ENCODE results near the gene FAM120AOS. TPM values are rescaled to one million over a fixed set of nuclear protein-coding genes. Genes with fewer than 3 reads are reported as not detected.

Gene FAM120AOS
- 21.4 and 23.8 TPM in 2 replicates for total RNA-seq

GRCh38 chr9:93453047-93453914 lies at the start of gene FAM120AOS:
FAM120AOS (minus strand) TSS chr9:93453581; CDS start chr9:93452709, 872 bp downstream.

GRCh38 chr9:93450945-93451815 lies 2.2 kb downstream of the FAM120AOS start, which contains the start of gene FAM120A:
FAM120A (plus strand) TSS chr9:93451685; CDS start chr9:93451916, 231 bp downstream.

Other genes starting within 250 kb of the FAM120AOS start
- gene FAM120A, start 1.9 kb downstream of the FAM120AOS start, total RNA-seq, result 89.7 and 125 TPM in 2 replicates
- gene PHF2, start 123.0 kb upstream of the FAM120AOS start, total RNA-seq, result 11.6 and 13.6 TPM in 2 replicates